ENCODE measurements around the gene ATP1A1.

GRCh38 chr1:116373431-116374352 is 648 bp downstream of the ATP1A1 start:
- TF ChIP-seq, protein P1, sequence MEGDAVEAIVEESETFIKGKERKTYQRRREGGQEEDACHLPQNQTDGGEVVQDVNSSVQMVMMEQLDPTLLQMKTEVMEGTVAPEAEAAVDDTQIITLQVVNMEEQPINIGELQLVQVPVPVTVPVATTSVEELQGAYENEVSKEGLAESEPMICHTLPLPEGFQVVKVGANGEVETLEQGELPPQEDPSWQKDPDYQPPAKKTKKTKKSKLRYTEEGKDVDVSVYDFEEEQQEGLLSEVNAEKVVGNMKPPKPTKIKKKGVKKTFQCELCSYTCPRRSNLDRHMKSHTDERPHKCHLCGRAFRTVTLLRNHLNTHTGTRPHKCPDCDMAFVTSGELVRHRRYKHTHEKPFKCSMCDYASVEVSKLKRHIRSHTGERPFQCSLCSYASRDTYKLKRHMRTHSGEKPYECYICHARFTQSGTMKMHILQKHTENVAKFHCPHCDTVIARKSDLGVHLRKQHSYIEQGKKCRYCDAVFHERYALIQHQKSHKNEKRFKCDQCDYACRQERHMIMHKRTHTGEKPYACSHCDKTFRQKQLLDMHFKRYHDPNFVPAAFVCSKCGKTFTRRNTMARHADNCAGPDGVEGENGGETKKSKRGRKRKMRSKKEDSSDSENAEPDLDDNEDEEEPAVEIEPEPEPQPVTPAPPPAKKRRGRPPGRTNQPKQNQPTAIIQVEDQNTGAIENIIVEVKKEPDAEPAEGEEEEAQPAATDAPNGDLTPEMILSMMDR (IDR thresholded peaks at IDR 0.05), result no peak
- peak in 1 of 2 donors; percentile 50 for TF ChIP-seq POLR2A (IDR thresholded peaks at IDR 0.05)
